ENCODE measurements around the gene FGFR2. TPM values are rescaled to one million over a fixed set of nuclear protein-coding genes. Genes with fewer than 3 reads are reported as not detected.

Gene FGFR2
- total RNA-seq, 4 donors from 2014 or later: 41.6 to 79.3 (median 60.5) TPM

- Histone ChIP-seq H3K4me3 (peak overlapping the region; percentile 17 to 34), H3K27ac (peak overlapping the region; percentile 65 to 83 (median 81)), H3K4me1 (peaks cover 0 to 87% (median 16%) of the 10 kb centered on the region in 3 donors), H3K9me3 (no peaks in the 10 kb centered on the region), H3K27me3 (no peaks in the 10 kb centered on the region), H3K36me3 (no peaks in the 10 kb centered on the region)
- 33 to 58% methylated on average over 5 to 14 of the region's 14 CpGs for WGBS, 2 donors (ENCODE audit: low coverage in 1 of 2)
- ATAC-seq: peak; percentile 67
- TF ChIP-seq EP300 (IDR thresholded peaks at IDR 0.05): no peak
- TF ChIP-seq CTCF (IDR thresholded peaks at IDR 0.05): no peak
- TF ChIP-seq POLR2A (IDR thresholded peaks at IDR 0.05): no peak
- TF ChIP-seq POLR2AphosphoS5 (IDR thresholded peaks at IDR 0.05): peak; percentile 33
Observed at GRCh38 chr10:121574519-121575166, 23.6 kb downstream of the FGFR2 start.

GRCh38 chr10:121573538-121573941 is 24.7 kb downstream of the FGFR2 start:
- Histone ChIP-seq H3K27me3 (no peaks in the 10 kb centered on the region), H3K4me3 (peak overlapping the region in 1 of 2 donors; percentile 29), H3K36me3 (no peaks in the 10 kb centered on the region), H3K9me3 (no peaks in the 10 kb centered on the region), H3K27ac (peak overlapping the region in 3 of 4 donors; percentile 79 to 82 (median 80)), H3K4me1 (peaks cover 0 to 78% (median 11%) of the 10 kb centered on the region in 3 donors)
- WGBS, 2 donors (ENCODE audit: low coverage in 1 of 2): 23 to 71% methylated on average over 3 to 5 of the region's 8 CpGs
- TF ChIP-seq CTCF (IDR thresholded peaks at IDR 0.05) (no peak), POLR2AphosphoS5 (IDR thresholded peaks at IDR 0.05) (no peak), EP300 (IDR thresholded peaks at IDR 0.05) (no peak), POLR2A (IDR thresholded peaks at IDR 0.05) (no peak)
- no peak for ATAC-seq

GRCh38 chr10:121572859-121573537 is 25.2 kb downstream of the FGFR2 start:
- no peak for ATAC-seq
- 12 to 18% methylated on average over 11 to 13 of the region's 14 CpGs for WGBS, 2 donors (ENCODE audit: low coverage in 1 of 2)

GRCh38 chr10:121570315-121570714 is 27.9 kb downstream of the FGFR2 start:
- Histone ChIP-seq H3K27ac (no peak overlapping the region), H3K4me3 (no peak overlapping the region), H3K36me3 (no peaks in the 10 kb centered on the region), H3K4me1 (peaks cover 0 to 62% (median 0%) of the 10 kb centered on the region in 3 donors), H3K27me3 (no peaks in the 10 kb centered on the region), H3K9me3 (no peaks in the 10 kb centered on the region)
- TF ChIP-seq CTCF (IDR thresholded peaks at IDR 0.05) (no peak), POLR2A (IDR thresholded peaks at IDR 0.05) (no peak), POLR2AphosphoS5 (IDR thresholded peaks at IDR 0.05) (no peak), EP300 (IDR thresholded peaks at IDR 0.05) (no peak)
- no peak for ATAC-seq
- WGBS, 2 donors (ENCODE audit: low coverage in 1 of 2): 46 to 85% methylated on average over 3 to 4 of the region's 5 CpGs

More at GRCh38 chr10:121572859-121573537, 25.2 kb downstream of the FGFR2 start:
- H3K4me3 ChIP-seq: peak overlapping the region in 1 of 2 donors; percentile 29
- H3K4me1 ChIP-seq: peaks cover 0 to 78% (median 6%) of the 10 kb centered on the region in 3 donors
- H3K27ac ChIP-seq: peak overlapping the region in 3 of 4 donors; percentile 79 to 82 (median 80)
- no peaks in the 10 kb centered on the region for H3K27me3 ChIP-seq
- no peaks in the 10 kb centered on the region for H3K9me3 ChIP-seq
- H3K36me3 ChIP-seq: no peaks in the 10 kb centered on the region
- TF ChIP-seq POLR2A (IDR thresholded peaks at IDR 0.05) (no peak), POLR2AphosphoS5 (IDR thresholded peaks at IDR 0.05) (no peak), CTCF (IDR thresholded peaks at IDR 0.05) (no peak), EP300 (IDR thresholded peaks at IDR 0.05) (no peak)
